Right atrium auricular region (tissue), 2 donors: ENCODE data around the gene SLC35F4. TPM values are rescaled to one million over a fixed set of nuclear protein-coding genes. Genes with fewer than 3 reads are reported as not detected.

Experiments used
- DNase-seq: peaks from one replicate; pipeline ENCODE4 v3.0.0-alpha.2; 2019; ENCODE audit warnings: low spot score
- H3K27ac ChIP-seq, 2 donors: fragments of 200-600 bp; sonication (generic); 1 replicate in 1 of 2; 2 replicates in 1 of 2; pipeline ENCODE4 v1.5.1; 2016 to 2019
- H3K27me3 ChIP-seq, 2 donors: fragments of 200-600 bp; sonication (generic); one replicate each; pipeline versions ENCODE4 v1.5.1 to v1.6.0; 2017 to 2019
- H3K36me3 ChIP-seq: fragments of 200-600 bp; sonication (generic); one replicate; pipeline ENCODE4 v1.5.1; 2016
- H3K4me1 ChIP-seq, 2 donors: fragments of 200-600 bp; sonication (generic); one replicate each; pipeline versions ENCODE4 v1.5.1 to v1.6.0; 2017 to 2019
- H3K4me3 ChIP-seq, 2 donors: fragments of 200-600 bp; sonication (generic); 1 replicate in 1 of 2; 2 replicates in 1 of 2; pipeline ENCODE4 v1.5.1; 2017 to 2019; ENCODE audit warnings: mild to moderate bottlenecking in 1 of 2, moderate library complexity in 1 of 2
- H3K9me3 ChIP-seq, 2 donors: fragments of 200-600 bp; sonication (generic); one replicate each; pipeline ENCODE4 v1.5.1; 2019
- CTCF ChIP-seq, 2 donors: fragments of 200-600 bp; sonication (generic); IDR thresholded peaks; one replicate each; pipeline ENCODE4 v1.5.1; 2019; ENCODE audit warnings: antibody characterized with exemption in 2 of 2
- total RNA-seq, 2 donors: library from RNA; depleted of rRNA; stranded (reverse); fragments of >200 nt; gene quantifications; one replicate each; pipeline ENCODE4 v1.1.0, GENCODE V29; 2016

SLC35F4 gene
- total RNA-seq, 2 donors from 2014 or later: not detected

GRCh38 chr14:57704763-57705162, 161.1 kb downstream of the SLC35F4 start:
- H3K4me1 ChIP-seq: no peaks in the 10 kb centered on the region
- TF ChIP-seq CTCF (IDR thresholded peaks at IDR 0.05): no peak
- DNase-seq: no peak
- no peak overlapping the region for H3K27ac ChIP-seq
- no peaks in the 10 kb centered on the region for H3K36me3 ChIP-seq
- H3K4me3 ChIP-seq: no peak overlapping the region
- H3K9me3 ChIP-seq: peaks cover 0 to 4% of the 10 kb centered on the region in 2 donors
- H3K27me3 ChIP-seq: no peaks in the 10 kb centered on the region

- H3K36me3 ChIP-seq: no peaks in the 10 kb centered on the region
- no peak for TF ChIP-seq CTCF (IDR thresholded peaks at IDR 0.05)
- H3K9me3 ChIP-seq: no peaks in the 10 kb centered on the region
- no peaks in the 10 kb centered on the region for H3K4me1 ChIP-seq
- no peaks in the 10 kb centered on the region for H3K27me3 ChIP-seq
- H3K4me3 ChIP-seq: no peak overlapping the region
- no peak overlapping the region for H3K27ac ChIP-seq
- no peak for DNase-seq
Measured at GRCh38 chr14:57699947-57700346, 165.9 kb downstream of the SLC35F4 start.

GRCh38 chr14:57692671-57693070, 173.2 kb downstream of the SLC35F4 start:
- TF ChIP-seq CTCF (IDR thresholded peaks at IDR 0.05): peak; percentile 13 to 57
- Histone ChIP-seq H3K27me3 (no peaks in the 10 kb centered on the region), H3K36me3 (no peaks in the 10 kb centered on the region), H3K4me3 (no peak overlapping the region), H3K27ac (no peak overlapping the region), H3K9me3 (no peaks in the 10 kb centered on the region), H3K4me1 (no peaks in the 10 kb centered on the region)
- no peak for DNase-seq

GRCh38 chr14:57687416-57687815, 178.5 kb downstream of the SLC35F4 start:
- H3K27ac ChIP-seq: no peak overlapping the region
- no peaks in the 10 kb centered on the region for H3K27me3 ChIP-seq
- no peak for DNase-seq
- no peaks in the 10 kb centered on the region for H3K9me3 ChIP-seq
- no peak for TF ChIP-seq CTCF (IDR thresholded peaks at IDR 0.05)
- H3K36me3 ChIP-seq: no peaks in the 10 kb centered on the region
- H3K4me1 ChIP-seq: no peaks in the 10 kb centered on the region
- H3K4me3 ChIP-seq: no peak overlapping the region

GRCh38 chr14:57686304-57686703, 179.6 kb downstream of the SLC35F4 start:
- Histone ChIP-seq H3K4me1 (no peaks in the 10 kb centered on the region), H3K4me3 (no peak overlapping the region), H3K36me3 (no peaks in the 10 kb centered on the region), H3K27me3 (no peaks in the 10 kb centered on the region), H3K27ac (no peak overlapping the region), H3K9me3 (no peaks in the 10 kb centered on the region)
- no peak for DNase-seq
- no peak for TF ChIP-seq CTCF (IDR thresholded peaks at IDR 0.05)

- H3K36me3 ChIP-seq: no peaks in the 10 kb centered on the region
- no peaks in the 10 kb centered on the region for H3K9me3 ChIP-seq
- no peak for DNase-seq
- H3K27ac ChIP-seq: no peak overlapping the region
- no peaks in the 10 kb centered on the region for H3K27me3 ChIP-seq
- no peak overlapping the region for H3K4me3 ChIP-seq
- H3K4me1 ChIP-seq: no peaks in the 10 kb centered on the region
- no peak for TF ChIP-seq CTCF (IDR thresholded peaks at IDR 0.05)
Measured at GRCh38 chr14:57671021-57671420, 194.9 kb downstream of the SLC35F4 start.
